HepG2 (cell line): ENCODE measurements around the gene GPRASP3. TPM values are rescaled to one million over a fixed set of nuclear protein-coding genes. Genes with fewer than 3 reads are reported as not detected.

ENCODE experiments used
- GZF1 ChIP-seq: sonication (generic); formaldehyde crosslinking; IDR thresholded peaks from 2 replicates; pipeline ENCODE4 v1.5.1; 2020; ENCODE audit warnings: mild to moderate bottlenecking, missing genetic modification reagents
- POLR2G ChIP-seq: fragments of 200-400 bp; formaldehyde crosslinking; IDR thresholded peaks from 2 replicates; pipeline ENCODE4 v1.6.1; 2018; ENCODE audit warnings: mild to moderate bottlenecking, low read depth, low read length, moderate library complexity
- SALL1 ChIP-seq: sonication (generic); formaldehyde crosslinking; IDR thresholded peaks from 2 replicates; pipeline ENCODE4 v1.8.0; 2022; ENCODE audit warnings: mild to moderate bottlenecking, missing genetic modification reagents
- SOX6 ChIP-seq, 2 experiments: fragments of 450-650 bp in 1 of 2; sonication (generic) in 1 of 2; formaldehyde crosslinking in 1 of 2; IDR thresholded peaks; 2 replicates each; pipeline versions ENCODE4 v1.4.0 to v1.6.1; 2017 to 2020; ENCODE audit warnings: antibody characterized with exemption in 1 of 2, mild to moderate bottlenecking in 1 of 2, missing genetic modification reagents in 1 of 2
- SRSF1 ChIP-seq: fragments of 200-400 bp; formaldehyde crosslinking; optimal IDR thresholded peaks from 2 replicates; pipeline ENCODE3; 2017; ENCODE audit warnings: mild to moderate bottlenecking, low read depth, low read length, moderate library complexity
- STAT6 ChIP-seq: sonication (generic); formaldehyde crosslinking; IDR thresholded peaks from 2 replicates; pipeline ENCODE4 v1.4.0; 2020; ENCODE audit warnings: missing genetic modification reagents, mild to moderate bottlenecking, borderline replicate concordance
- TCF7L2 ChIP-seq: IDR thresholded peaks from 2 replicates; pipeline ENCODE4 v1.6.1; 2011; ENCODE audit warnings: mild to moderate bottlenecking, low read depth, low read length, moderate library complexity
- TEAD3 ChIP-seq: optimal IDR thresholded peaks from 2 replicates; pipeline ENCODE3; 2016; ENCODE audit warnings: borderline replicate concordance
- YEATS2 ChIP-seq: sonication (generic); formaldehyde crosslinking; IDR thresholded peaks from 2 replicates; pipeline ENCODE4 v1.4.0; 2020; ENCODE audit warnings: missing genetic modification reagents, borderline replicate concordance
- ZNF160 ChIP-seq: sonication (generic); formaldehyde crosslinking; IDR thresholded peaks from 2 replicates; pipeline ENCODE4 v1.8.0; 2022; ENCODE audit warnings: mild to moderate bottlenecking, inconsistent platforms, missing genetic modification reagents
- ZNF317 ChIP-seq: sonication (generic); formaldehyde crosslinking; IDR thresholded peaks from 2 replicates; pipeline ENCODE4 v1.5.0; 2020; ENCODE audit warnings: mild to moderate bottlenecking, missing genetic modification reagents
- ZNF354B ChIP-seq: sonication (generic); formaldehyde crosslinking; IDR thresholded peaks from 2 replicates; pipeline ENCODE4 v1.8.0; 2022; ENCODE audit warnings: mild to moderate bottlenecking, missing genetic modification reagents
- ZNF556 ChIP-seq: sonication (generic); formaldehyde crosslinking; IDR thresholded peaks from 2 replicates; pipeline ENCODE4 v1.4.0; 2020; ENCODE audit warnings: mild to moderate bottlenecking, missing genetic modification reagents, borderline replicate concordance
- ZNF598 ChIP-seq: sonication (generic); formaldehyde crosslinking; IDR thresholded peaks from 2 replicates; pipeline ENCODE4 v1.5.1; 2020; ENCODE audit warnings: mild to moderate bottlenecking, missing genetic modification reagents, borderline replicate concordance
- ZNF607 ChIP-seq: sonication (generic); formaldehyde crosslinking; IDR thresholded peaks from 2 replicates; pipeline ENCODE4 v1.5.1; 2020; ENCODE audit warnings: missing genetic modification reagents, mild to moderate bottlenecking, borderline replicate concordance
- ZNF790 ChIP-seq: sonication (generic); formaldehyde crosslinking; IDR thresholded peaks from 2 replicates; pipeline ENCODE4 v1.8.0; 2022; ENCODE audit warnings: missing genetic modification reagents, mild to moderate bottlenecking, borderline replicate concordance
- polyA plus RNA-seq, 8 experiments: library from polyadenylated mRNA; depleted of rRNA in 3 of 8; stranded (reverse) in 7 of 8; unstranded in 1 of 8; fragments of >200 nt; fragmentation: Illumina TruSeq in 4 of 8; extraction: Trizol in 4 of 8; gene quantifications; 2 replicates each; pipeline versions ENCODE4 v1.2.1 to v1.2.3, GENCODE V29; 2011 to 2016; ENCODE audit warnings: low read depth in 4 of 8, missing spikeins in 1 of 8, mixed read lengths in 1 of 8; ENCODE audit not compliant: insufficient read depth in 1 of 8
- total RNA-seq, 5 experiments: library from RNA; depleted of rRNA; stranded (reverse); fragments of >200 nt; fragmentation: Illumina TruSeq; extraction: Trizol; gene quantifications; 2 replicates each; pipeline ENCODE4 v1.2.3, GENCODE V29; 2016; ENCODE audit warnings: low read depth in 1 of 5
- TF ChIP-seq, protein P1 (sequence below): sonication (generic); formaldehyde crosslinking; IDR thresholded peaks from 2 replicates; pipeline ENCODE4 v1.9.0; 2022; ENCODE audit warnings: missing genetic modification reagents, mild to moderate bottlenecking, borderline replicate concordance
- TF ChIP-seq, protein P2 (sequence below): fragments of 450-650 bp; IDR thresholded peaks from 2 replicates; pipeline ENCODE4 v1.6.1; 2017; ENCODE audit warnings: mild to moderate bottlenecking
- TF ChIP-seq, protein P3 (sequence below): IDR thresholded peaks from 2 replicates; pipeline ENCODE4 v1.6.1; 2016; ENCODE audit warnings: low read depth, control low read depth

The GPRASP3 gene
- total and polyA plus RNA-seq, 2 of the 13 experiments (the other 11 are each of a cell fraction or from before 2014, with no cell fraction given) = 0.67 to 1.4 TPM

DNA sequence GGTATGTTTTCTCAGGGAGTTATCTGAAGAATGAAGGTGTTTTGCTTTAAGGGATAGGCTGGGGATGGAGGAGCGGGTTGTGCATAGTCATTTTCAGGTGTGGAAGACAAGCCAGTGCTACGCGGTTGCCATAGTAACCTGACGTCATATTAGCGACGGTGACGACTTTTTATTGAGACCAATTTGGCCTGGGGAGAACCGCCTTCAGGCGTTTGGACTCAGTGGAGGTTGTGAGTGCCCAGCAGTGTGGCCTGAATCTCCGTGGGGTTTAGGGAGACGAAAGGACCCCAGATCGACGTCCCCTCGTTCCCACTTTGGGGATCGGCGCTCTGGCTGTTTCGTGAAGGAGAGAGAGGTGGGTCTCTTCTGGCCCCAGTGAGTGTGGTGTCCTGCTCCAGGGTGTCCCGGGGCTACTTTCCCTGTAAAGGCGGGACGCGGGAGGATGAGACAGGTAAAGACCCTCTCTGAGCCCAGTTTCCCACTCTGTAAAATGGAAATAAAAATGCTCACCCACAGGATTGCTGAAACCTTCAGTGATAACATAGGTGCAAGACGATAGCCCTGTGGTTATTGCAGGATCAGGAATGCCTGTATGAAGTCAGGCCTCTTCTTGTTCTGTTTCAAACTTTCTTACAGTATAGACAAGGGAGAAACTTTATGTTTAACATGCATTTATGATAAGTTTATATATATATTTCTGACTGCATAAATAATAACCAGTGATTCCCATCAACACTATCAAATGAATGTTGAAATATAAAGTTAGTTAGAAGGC, 48.6 kb downstream of the GPRASP3 start (continued):
- TF ChIP-seq GZF1 (CRISPR knock-in tag) (no peak), ZNF556 (no peak), ZNF790 (no peak), ZNF160 (no peak), ZNF354B (no peak), ZNF598 (no peak), YEATS2 (CRISPR knock-in tag) (peak; percentile 50; the same call in 1 of the 2 replicates), SOX6 (IDR thresholded peaks at IDR 0.05) (no peak), SOX6 (CRISPR knock-in tag; IDR thresholded peaks at IDR 0.05) (no peak), STAT6 (no peak), SRSF1 (no peak), SALL1 (CRISPR knock-in tag) (peak; percentile 38; the same call in 1 of the 2 replicates), POLR2G (peak; percentile 73), ZNF317 (CRISPR knock-in tag) (no peak), ZNF607 (no peak), TCF7L2 (no peak), TEAD3 (CRISPR knock-in tag) (no peak)
- TF ChIP-seq, protein P1, sequence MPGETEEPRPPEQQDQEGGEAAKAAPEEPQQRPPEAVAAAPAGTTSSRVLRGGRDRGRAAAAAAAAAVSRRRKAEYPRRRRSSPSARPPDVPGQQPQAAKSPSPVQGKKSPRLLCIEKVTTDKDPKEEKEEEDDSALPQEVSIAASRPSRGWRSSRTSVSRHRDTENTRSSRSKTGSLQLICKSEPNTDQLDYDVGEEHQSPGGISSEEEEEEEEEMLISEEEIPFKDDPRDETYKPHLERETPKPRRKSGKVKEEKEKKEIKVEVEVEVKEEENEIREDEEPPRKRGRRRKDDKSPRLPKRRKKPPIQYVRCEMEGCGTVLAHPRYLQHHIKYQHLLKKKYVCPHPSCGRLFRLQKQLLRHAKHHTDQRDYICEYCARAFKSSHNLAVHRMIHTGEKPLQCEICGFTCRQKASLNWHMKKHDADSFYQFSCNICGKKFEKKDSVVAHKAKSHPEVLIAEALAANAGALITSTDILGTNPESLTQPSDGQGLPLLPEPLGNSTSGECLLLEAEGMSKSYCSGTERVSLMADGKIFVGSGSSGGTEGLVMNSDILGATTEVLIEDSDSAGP = peak; percentile 79
- TF ChIP-seq, protein P2, sequence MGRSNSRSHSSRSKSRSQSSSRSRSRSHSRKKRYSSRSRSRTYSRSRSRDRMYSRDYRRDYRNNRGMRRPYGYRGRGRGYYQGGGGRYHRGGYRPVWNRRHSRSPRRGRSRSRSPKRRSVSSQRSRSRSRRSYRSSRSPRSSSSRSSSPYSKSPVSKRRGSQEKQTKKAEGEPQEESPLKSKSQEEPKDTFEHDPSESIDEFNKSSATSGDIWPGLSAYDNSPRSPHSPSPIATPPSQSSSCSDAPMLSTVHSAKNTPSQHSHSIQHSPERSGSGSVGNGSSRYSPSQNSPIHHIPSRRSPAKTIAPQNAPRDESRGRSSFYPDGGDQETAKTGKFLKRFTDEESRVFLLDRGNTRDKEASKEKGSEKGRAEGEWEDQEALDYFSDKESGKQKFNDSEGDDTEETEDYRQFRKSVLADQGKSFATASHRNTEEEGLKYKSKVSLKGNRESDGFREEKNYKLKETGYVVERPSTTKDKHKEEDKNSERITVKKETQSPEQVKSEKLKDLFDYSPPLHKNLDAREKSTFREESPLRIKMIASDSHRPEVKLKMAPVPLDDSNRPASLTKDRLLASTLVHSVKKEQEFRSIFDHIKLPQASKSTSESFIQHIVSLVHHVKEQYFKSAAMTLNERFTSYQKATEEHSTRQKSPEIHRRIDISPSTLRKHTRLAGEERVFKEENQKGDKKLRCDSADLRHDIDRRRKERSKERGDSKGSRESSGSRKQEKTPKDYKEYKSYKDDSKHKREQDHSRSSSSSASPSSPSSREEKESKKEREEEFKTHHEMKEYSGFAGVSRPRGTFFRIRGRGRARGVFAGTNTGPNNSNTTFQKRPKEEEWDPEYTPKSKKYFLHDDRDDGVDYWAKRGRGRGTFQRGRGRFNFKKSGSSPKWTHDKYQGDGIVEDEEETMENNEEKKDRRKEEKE = no peak
- TF ChIP-seq, protein P3, sequence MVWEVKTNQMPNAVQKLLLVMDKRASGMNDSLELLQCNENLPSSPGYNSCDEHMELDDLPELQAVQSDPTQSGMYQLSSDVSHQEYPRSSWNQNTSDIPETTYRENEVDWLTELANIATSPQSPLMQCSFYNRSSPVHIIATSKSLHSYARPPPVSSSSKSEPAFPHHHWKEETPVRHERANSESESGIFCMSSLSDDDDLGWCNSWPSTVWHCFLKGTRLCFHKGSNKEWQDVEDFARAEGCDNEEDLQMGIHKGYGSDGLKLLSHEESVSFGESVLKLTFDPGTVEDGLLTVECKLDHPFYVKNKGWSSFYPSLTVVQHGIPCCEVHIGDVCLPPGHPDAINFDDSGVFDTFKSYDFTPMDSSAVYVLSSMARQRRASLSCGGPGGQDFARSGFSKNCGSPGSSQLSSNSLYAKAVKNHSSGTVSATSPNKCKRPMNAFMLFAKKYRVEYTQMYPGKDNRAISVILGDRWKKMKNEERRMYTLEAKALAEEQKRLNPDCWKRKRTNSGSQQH (CRISPR knock-in tag) = no peak
